A673 (cell line): Measurements from ENCODE around the gene CAP2.

Experiments
- CTCF ChIP-seq: fragments of 300-800, 200-600 bp; sonication (generic); conservative IDR thresholded peaks from 2 replicates; pipeline ENCODE4 v1.5.1; 2017; ENCODE audit warnings: low read depth, mild to moderate bottlenecking, antibody characterized with exemption, low read length, moderate library complexity, mixed read lengths
- EZH2 ChIP-seq: fragments of 200-600 bp; sonication (generic); IDR thresholded peaks from 2 replicates; pipeline ENCODE4 v1.6.1; 2017; ENCODE audit warnings: borderline replicate concordance, low read depth, mild to moderate bottlenecking, mixed read lengths, antibody characterized with exemption, low read length; ENCODE audit not compliant: poor library complexity, severe bottlenecking

GRCh38 chr6:17396256-17396655, 2.9 kb downstream of the CAP2 start:
- TF ChIP-seq CTCF (no peak), EZH2 (no peak)
